Measurements from ENCODE around the gene LEFTY2. TPM values are rescaled to one million over a fixed set of nuclear protein-coding genes. Genes with fewer than 3 reads are reported as not detected.

The LEFTY2 gene
- total and polyA plus RNA-seq, 2 donors (not counting 3 experiments of a cell fraction or from before 2014, with no cell fraction given): 0.06 TPM; not detected in 1

- intact Hi-C loops (cut with micrococcal nuclease): loop anchor here (10.0 kb wide), 2 partner anchors 420 to 650 kb away; no protein-coding TSS in a partner anchor
- ChIA-PET POLR2A (no interaction called here), CTCF (interaction anchor here (0.6 to 3.8 kb wide), 13 partner anchors 10 to 656 kb away, joined by 3 to 27 read pairs (median 8); partner anchors contain the start of gene SRP9)
- no peak overlapping the region for H2AFZ ChIP-seq (ENCODE audit: low read depth, low read length)
- H3K79me2 ChIP-seq (ENCODE audit: control insufficient read depth, insufficient read depth, low read length): no peaks in the 10 kb centered on the region
- H3K36me3 ChIP-seq (ENCODE audit: control insufficient read depth in 2 of 2, extremely low read depth in 1 of 2, insufficient read depth in 2 of 2, low read length in 2 of 2): peaks cover 0 to 2% of the 10 kb centered on the region in 2 experiments
- no peaks in the 10 kb centered on the region for H3K9me3 ChIP-seq (replicated peaks; ENCODE audit: control insufficient read depth, insufficient read depth, low read length)
- H3K9ac ChIP-seq (replicated peaks; ENCODE audit: extremely low read depth, insufficient read depth, low read length): no peak overlapping the region
- TF ChIP-seq GATA2 (IDR thresholded peaks at IDR 0.05; ENCODE audit: insufficient read depth, insufficient read length, low read depth, low read length) (no peak), MAX (IDR thresholded peaks at IDR 0.05; ENCODE audit: insufficient read depth, insufficient read length) (no peak), EZH2 (IDR thresholded peaks at IDR 0.05; ENCODE audit: borderline replicate concordance, low read depth, low read length, severe bottlenecking) (no peak), JUN (IDR thresholded peaks at IDR 0.05; ENCODE audit: borderline replicate concordance, insufficient read depth, insufficient read length, low read depth) (no peak), MYC (IDR thresholded peaks at IDR 0.05; ENCODE audit: low read depth, low read length) (no peak), POLR2A (IDR thresholded peaks at IDR 0.05; ENCODE audit: low read depth, low read length) (no peak), CTCF (IDR thresholded peaks at IDR 0.05; ENCODE audit: extremely low read depth in 1 of 2, insufficient read depth in 1 of 2, low read depth in 1 of 2, low read length in 2 of 2) (no peak), POLR2AphosphoS5 (IDR thresholded peaks at IDR 0.05; ENCODE audit: insufficient read depth, low read depth, low read length) (no peak), FOS (IDR thresholded peaks at IDR 0.05; ENCODE audit: borderline replicate concordance, insufficient read depth, low read length) (no peak)
- H3K4me1 ChIP-seq (ENCODE audit: control insufficient read depth, extremely low read depth, insufficient read depth, low read length): no peaks in the 10 kb centered on the region
- dilution Hi-C loops (cut with MboI; ENCODE audit: extremely low pct_ligation_motif_present, low sequenced_read_pairs): no loop called here
- no peak for DNase-seq (ENCODE audit: low read depth, low spot score)
- no peak for FAIRE-seq
- no peak overlapping the region for H3K4me3 ChIP-seq (replicated peaks in 1 of 3; ENCODE audit: insufficient read depth in 1 of 3, low read depth in 1 of 3, low read length in 3 of 3)
- no peaks in the 10 kb centered on the region for H3K27me3 ChIP-seq (ENCODE audit: control insufficient read depth in 2 of 2, insufficient read depth in 2 of 2, low read length in 2 of 2)
- no TSS peak for BruUV-seq (replicated peaks)
- no peaks in the 10 kb centered on the region for H3K9me1 ChIP-seq (replicated peaks; ENCODE audit: control insufficient read depth, extremely low read depth, insufficient read depth, low read length)
- no peaks in the 10 kb centered on the region for H4K20me1 ChIP-seq (replicated peaks; ENCODE audit: control insufficient read depth, extremely low read depth, insufficient read depth, low read length)
- H3K27ac ChIP-seq (ENCODE audit: insufficient read depth, low read depth, low read length): no peak overlapping the region
- no peak overlapping the region for H3K4me2 ChIP-seq (ENCODE audit: insufficient read depth, low read length)
Measured at GRCh38 chr1:225974454-225974853, 33.4 kb upstream of the LEFTY2 start.
